ENCODE measurements around the gene NEU3. TPM values are rescaled to one million over a fixed set of nuclear protein-coding genes. Genes with fewer than 3 reads are reported as not detected.
"Not testable (repeated sequence)": the region's sequence is repeated elsewhere in the genome, so short reads cannot be mapped to it uniquely, and the experiment has no call there.

The NEU3 gene
- total RNA-seq, 2 donors from 2014 or later = 6.1 to 7.7 TPM

DNA sequence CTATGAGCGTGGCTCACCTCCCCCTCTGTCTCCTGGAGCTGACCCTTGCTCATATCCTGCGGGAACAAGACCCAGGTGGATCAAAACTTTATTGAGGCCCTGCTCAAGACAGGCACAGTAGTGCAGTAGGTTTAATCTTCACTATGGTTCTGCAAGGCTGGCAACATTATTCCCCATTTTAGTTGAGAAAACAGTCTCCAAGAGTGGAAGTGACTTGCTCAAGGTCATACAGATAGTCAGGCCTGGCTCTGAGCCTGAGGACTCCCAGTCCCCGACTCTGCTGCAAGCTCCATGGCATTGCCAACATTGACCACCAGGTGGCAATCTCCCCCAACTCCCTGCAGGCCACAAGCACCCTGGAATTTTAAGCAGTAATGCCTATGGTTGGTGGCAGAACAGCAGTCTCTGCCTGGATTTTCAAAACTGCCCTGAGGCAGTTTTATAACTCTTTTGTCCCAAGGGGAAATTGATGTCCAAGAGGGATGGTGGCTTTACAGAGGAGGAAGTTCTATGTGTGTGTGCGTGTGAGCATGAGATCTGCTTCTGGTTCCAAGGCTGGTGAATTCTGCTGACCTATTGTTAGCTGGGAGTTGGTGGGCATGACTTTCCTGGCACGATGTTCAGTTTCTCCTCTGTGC is 34.1 kb downstream of the NEU3 start:
- ATAC-seq (peak; percentile 94), DNase-seq (peak; percentile 51 to 82)
- intact Hi-C loops (cut with DNase I, micrococcal nuclease) = loop anchor here in 1 of 2 donors (10.0 kb wide), 1 partner anchor 222 kb away; the partner anchor contains the start of gene TPBGL

DNA sequence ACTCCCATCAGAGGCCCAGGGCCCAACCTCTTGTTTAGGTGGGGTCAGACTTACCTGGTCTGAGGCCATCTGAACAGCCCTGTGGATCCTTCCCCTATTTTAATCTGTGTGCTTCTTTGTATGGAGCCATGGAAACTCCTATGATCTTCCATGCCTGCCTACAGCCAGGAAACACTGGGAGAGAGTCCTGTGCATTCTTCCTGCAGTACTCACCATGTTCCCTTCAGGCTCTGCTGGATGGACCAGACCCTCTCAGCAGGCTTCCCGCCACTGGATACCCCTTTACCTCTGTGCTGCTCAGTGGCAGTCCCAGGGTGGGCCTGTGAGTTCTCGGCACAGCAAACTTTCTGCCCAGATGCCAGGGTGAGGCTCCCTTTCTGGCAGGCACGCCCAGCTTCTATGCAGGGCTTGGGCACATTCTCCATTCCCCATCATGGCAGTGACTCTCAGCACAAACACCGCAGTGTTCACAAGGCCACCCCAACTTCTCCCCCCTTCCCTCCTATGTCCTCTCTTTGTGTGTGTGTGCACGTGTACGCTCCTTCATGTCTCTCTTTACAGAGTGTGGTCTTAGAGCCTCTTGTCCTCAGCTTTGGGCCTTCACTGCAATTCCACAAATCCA is 34.8 kb downstream of the NEU3 start:
- no peak for ATAC-seq
- intact Hi-C loops (cut with DNase I, micrococcal nuclease) = loop anchor here in 1 of 2 donors (10.0 kb wide), 1 partner anchor 221 kb away; the partner anchor contains the start of gene TPBGL
- no peak for DNase-seq

DNA sequence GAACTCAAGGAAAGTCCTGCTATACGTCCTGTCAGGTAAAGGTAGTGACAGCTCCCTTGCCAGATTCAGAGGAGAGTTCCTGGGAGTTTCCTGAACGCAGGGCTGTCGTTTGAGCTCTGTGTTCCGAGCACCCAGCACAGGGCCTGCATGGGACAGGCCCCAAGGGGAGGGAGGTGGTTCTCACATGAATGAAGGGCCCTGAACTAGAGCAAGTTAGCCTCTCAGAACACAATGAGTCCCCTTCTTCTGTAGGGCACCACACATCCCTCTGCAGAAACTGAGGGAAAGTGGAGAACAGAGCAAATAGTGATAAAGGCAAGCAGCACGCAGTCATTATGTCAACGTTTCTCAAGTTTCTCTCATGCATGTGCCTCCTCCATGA is 35.3 kb downstream of the NEU3 start:
- ATAC-seq (no peak), DNase-seq (no peak)
- intact Hi-C loops (cut with DNase I, micrococcal nuclease) = loop anchor here in 1 of 2 donors (10.0 kb wide), 1 partner anchor 221 kb away; the partner anchor contains the start of gene TPBGL

GRCh38 chr11:75024764-75025211 is 36.1 kb downstream of the NEU3 start:
- intact Hi-C loops (cut with DNase I, micrococcal nuclease) = loop anchor here in 1 of 2 donors (10.0 kb wide), 1 partner anchor 220 kb away; the partner anchor contains the start of gene TPBGL
- DNase-seq (no peak), ATAC-seq (no peak)

DNA sequence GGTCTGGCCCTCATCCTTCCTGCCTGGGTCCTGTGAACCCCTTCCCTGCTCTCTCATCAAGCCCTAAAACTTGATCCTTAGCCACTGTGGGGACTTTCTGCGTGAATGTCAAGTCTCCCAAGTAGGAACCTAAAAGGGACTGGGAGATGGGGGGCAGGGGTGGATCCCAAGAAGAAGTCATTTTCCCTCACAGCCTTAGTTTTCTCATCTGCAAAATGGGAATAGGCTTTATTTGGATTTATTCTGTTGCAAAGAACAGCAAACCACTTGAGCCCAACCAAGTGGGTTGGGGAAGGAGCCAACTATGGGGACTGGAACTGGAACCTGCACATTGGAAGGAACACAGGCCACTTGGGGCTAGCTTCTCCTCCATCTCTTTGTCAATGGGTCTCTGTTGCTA is 36.8 kb downstream of the NEU3 start:
- intact Hi-C loops (cut with DNase I, micrococcal nuclease) = loop anchor here in 1 of 2 donors (10.0 kb wide), 1 partner anchor 219 kb away; the partner anchor contains the start of gene TPBGL

GRCh38 chr11:75028321-75028720 is 39.6 kb downstream of the NEU3 start:
- intact Hi-C loops (cut with DNase I, micrococcal nuclease) = loop anchor here in 1 of 2 donors (10.0 kb wide), 1 partner anchor 216 kb away; the partner anchor contains the start of gene TPBGL
- DNase-seq (no peak), ATAC-seq (no peak)

More for the DNA sequence above, 36.8 kb downstream of the NEU3 start:
- DNase-seq = no peak
- no peak for ATAC-seq

GRCh38 chr11:75028724-75029123 is 40.0 kb downstream of the NEU3 start:
- ATAC-seq (no peak), DNase-seq (no peak)
- intact Hi-C loops (cut with DNase I, micrococcal nuclease) = loop anchor here in 1 of 2 donors (10.0 kb wide), 1 partner anchor 216 kb away; the partner anchor contains the start of gene TPBGL

DNA sequence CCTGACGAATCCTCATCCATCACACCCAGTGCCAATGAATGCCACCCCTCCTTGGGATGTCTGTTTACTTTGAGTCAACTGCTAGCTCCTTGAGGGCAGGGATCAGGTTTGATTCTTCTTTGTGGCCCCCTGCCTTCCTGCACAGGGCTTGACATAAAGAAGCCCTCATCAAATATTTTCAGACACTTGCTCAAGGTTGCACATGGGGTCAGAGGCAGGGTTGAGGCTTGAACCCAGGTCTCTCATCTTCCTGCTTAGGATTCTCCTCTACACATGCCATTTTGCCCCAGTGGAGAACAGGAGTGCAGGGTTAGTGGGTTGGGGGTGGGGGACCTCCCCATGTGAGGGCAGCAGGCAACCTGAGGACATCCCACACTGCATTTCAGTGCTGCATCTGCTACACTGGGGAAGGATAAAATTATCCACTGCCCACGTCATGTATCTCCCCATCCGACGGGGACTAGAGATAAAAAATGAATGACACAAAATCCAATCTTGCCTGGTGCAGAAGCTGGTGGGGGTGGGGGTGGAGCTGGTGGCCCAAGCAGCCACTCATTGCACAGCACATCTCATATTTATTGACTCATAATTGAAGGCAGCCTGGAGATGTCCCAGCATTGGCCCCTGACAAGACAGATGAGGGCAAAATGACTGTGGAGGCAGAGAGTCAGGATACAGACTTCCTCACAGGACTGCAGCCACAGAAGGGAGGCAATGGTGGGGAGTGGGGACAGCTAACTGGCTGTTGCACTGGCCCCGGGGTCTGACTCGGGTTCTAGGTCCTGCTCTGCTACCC is 41.3 kb downstream of the NEU3 start:
- ATAC-seq = no peak
- no peak for DNase-seq
- intact Hi-C loops (cut with DNase I, micrococcal nuclease) = loop anchor here (5.0 to 10.0 kb wide), 2 partner anchors 98 to 215 kb away; partner anchors contain the start of gene TPBGL (in 1 of the 2)

DNA sequence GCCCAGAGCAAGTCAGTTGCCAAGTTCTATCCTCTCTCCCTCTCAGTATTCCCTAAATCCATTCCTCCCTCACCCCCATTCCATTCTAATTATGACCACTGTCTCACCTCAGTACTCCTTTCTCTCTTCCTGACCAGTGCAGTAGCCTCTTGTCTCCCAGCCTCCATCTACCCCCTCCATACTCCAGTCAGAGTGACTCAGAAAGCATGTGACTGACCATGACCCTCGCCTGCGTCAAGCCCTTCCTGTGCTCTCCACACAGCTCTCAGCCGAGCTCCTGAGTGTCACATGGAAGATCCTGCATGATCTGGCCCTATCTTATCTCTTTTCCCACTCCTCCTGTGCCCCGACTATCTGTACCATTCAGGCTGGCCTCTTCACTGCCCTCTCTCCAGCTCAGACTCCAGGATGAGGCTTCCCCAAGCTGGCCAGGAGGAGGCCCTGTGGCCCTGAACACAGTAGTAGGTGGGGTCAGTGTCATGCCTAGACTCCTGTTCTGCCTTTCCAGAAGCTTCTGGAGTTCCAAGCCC is 42.6 kb downstream of the NEU3 start:
- DNase-seq = no peak
- intact Hi-C loops (cut with DNase I, micrococcal nuclease) = loop anchor here in 1 of 2 donors (5.0 kb wide), 1 partner anchor 99 kb away; no protein-coding TSS in a partner anchor
- ATAC-seq = no peak

GRCh38 chr11:75031771-75032549 is 43.2 kb downstream of the NEU3 start:
- intact Hi-C loops (cut with DNase I, micrococcal nuclease) = loop anchor here in 1 of 2 donors (5.0 kb wide), 1 partner anchor 100 kb away; no protein-coding TSS in a partner anchor
- peak; percentile 86 for ATAC-seq
- DNase-seq = peak; percentile 40 to 88

DNA sequence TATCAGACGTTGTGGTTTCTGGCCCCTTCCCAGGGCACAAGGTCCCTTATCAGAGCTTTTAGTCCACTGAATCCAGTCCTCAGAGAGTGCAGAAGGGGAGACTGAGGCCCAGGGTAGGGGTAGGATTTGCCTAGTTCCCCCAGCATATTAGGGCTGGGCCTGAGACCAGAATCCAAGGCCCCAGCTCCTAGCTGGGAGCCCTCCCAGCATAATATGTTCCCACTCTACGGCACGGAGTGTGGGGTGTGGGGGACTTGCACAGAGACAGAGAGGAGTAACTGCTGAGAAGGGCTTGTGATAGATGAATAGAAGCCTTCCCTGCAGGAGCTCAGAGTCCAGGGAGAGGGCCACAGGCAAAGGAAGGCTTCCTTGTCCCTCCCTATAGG is 43.8 kb downstream of the NEU3 start:
- ATAC-seq (no peak), DNase-seq (no peak)
- intact Hi-C loops (cut with DNase I, micrococcal nuclease) = loop anchor here in 1 of 2 donors (5.0 kb wide), 1 partner anchor 100 kb away; no protein-coding TSS in a partner anchor

DNA sequence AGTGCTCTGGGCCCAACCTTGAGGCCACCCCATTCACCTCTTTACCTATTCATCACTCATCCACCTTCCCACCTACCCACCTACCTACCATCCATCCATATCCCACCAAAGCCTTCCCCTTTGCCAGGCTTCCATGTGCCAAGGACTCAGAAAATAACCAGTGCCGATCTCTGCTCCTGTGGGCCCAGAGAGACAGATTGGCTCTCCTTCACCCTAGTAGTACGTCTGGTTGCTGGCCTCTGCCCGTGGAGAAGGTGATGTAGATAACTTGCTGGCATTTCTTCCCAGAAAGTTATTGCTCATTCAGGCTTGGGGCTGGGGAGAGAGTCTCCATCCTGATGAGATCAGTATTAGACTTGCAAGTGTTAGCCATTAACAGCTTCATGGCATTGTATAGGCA is 45.2 kb downstream of the NEU3 start:
- intact Hi-C loops (cut with DNase I, micrococcal nuclease) = loop anchor here in 1 of 2 donors (5.0 kb wide), 1 partner anchor 102 kb away; no protein-coding TSS in a partner anchor
- ATAC-seq (no peak), DNase-seq (no peak)

DNA sequence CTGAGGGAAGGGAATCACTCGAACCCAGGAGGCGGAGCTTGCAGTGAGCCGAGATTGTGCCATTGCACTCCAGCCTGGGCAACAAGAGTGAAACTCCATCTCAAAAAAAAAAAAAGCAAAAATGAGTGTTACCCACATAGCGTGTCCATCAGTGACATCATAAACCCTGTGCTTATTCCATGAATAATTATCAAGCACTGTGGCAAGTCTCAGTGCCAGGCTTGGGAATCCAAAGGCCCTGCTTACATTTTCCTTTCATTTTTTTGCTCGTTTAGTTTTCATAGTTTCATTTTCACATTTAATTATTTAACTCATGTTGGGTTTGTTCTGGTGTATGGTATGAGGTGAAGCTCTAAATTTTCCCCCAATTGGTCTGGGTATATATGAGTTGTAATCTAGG is 46.5 kb downstream of the NEU3 start:
- ATAC-seq = no peak
- intact Hi-C loops (cut with DNase I, micrococcal nuclease) = no loop called here
- no peak for DNase-seq

GRCh38 chr11:75035911-75036565 is 47.3 kb downstream of the NEU3 start:
- ATAC-seq (peak; percentile 52), DNase-seq (no peak)
- intact Hi-C loops (cut with DNase I, micrococcal nuclease) = no loop called here

- ATAC-seq (no peak), DNase-seq (no peak)
- intact Hi-C loops (cut with DNase I, micrococcal nuclease) = no loop called here
Measured at GRCh38 chr11:75040167-75040770, 51.5 kb downstream of the NEU3 start.

- no peak for DNase-seq
- intact Hi-C loops (cut with DNase I, micrococcal nuclease) = no loop called here
- ATAC-seq = no peak
Measured at GRCh38 chr11:75041263-75041662, 52.5 kb downstream of the NEU3 start.

DNA sequence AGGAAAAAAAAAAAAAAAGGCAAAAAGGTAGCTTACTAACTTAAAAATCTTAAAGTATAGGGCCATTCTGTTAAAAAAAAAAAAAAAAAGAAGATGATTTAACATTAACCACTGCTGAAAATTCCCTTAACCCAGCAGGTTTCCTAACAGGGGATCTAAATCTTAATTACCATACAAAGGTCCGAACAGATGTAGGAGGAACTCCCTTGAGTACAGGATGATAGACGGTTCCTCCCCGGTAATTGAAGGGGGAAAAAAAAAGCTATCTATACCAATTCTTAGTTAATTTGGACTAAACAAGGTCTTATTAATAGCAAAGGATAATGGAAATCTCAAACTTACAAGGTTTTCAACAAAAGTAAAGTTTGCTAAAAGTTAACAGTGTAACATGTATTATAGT is 53.1 kb downstream of the NEU3 start:
- DNase-seq; ATAC-seq; intact Hi-C loops (cut with DNase I, micrococcal nuclease): not testable (repeated sequence)

Measured in left colon (tissue), 2 donors.